ENCODE measurements around the gene CACNA1A.

Gene CACNA1A

DNA sequence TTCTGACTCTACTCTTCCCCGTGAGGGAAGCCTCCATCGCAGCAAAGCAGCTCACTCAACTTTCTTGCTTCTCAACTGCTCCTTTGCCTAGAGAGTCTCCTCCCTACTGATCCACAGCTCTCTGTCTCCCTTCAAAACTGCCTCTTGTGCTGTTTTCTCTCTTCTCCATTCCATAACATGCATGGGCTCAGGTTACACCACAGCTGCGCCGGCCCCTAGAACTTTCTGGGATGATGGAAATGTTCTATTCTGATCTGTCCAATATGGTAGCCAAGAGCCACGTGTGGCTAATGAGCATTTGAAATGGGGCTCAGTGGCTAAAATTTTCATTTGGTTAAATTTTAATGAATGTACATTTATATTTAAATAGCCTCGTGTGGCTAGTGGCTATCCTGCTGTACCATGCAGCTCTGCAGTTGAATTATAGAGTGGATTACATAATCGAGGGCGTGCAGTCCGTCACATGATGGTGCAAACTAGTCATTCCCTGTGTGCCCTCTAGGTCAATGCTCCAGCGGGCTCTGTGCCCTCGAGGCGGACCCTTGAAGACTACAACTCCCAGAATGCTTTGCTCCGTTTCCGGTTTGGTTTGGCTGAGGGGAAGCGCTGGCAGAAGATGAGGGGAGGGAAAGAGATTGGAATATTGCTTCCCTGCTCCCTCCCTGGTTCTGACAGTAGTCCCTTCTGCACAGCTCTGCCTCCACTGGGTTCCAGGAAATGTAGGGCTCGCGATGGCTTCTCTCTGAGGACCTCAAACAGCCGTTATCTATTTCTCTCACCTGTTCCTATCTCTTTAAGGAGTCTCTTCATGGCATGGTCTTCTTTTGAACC, 109.8 kb downstream of the CACNA1A start:
- no peaks in the 10 kb centered on the region for H3K36me3 ChIP-seq (replicated peaks)
- H3K27me3 ChIP-seq (replicated peaks): no peaks in the 10 kb centered on the region
- H3K4me3 ChIP-seq (ENCODE audit: low read depth, low read length): no peak overlapping the region
- no peak overlapping the region for H3K27ac ChIP-seq
- in situ Hi-C loops (cut with HindIII; ENCODE audit: low pct_ligation_motif_present, low sequenced_read_pairs): no loop called here
- peak; percentile 41 for DNase-seq
- TF ChIP-seq, protein P1, sequence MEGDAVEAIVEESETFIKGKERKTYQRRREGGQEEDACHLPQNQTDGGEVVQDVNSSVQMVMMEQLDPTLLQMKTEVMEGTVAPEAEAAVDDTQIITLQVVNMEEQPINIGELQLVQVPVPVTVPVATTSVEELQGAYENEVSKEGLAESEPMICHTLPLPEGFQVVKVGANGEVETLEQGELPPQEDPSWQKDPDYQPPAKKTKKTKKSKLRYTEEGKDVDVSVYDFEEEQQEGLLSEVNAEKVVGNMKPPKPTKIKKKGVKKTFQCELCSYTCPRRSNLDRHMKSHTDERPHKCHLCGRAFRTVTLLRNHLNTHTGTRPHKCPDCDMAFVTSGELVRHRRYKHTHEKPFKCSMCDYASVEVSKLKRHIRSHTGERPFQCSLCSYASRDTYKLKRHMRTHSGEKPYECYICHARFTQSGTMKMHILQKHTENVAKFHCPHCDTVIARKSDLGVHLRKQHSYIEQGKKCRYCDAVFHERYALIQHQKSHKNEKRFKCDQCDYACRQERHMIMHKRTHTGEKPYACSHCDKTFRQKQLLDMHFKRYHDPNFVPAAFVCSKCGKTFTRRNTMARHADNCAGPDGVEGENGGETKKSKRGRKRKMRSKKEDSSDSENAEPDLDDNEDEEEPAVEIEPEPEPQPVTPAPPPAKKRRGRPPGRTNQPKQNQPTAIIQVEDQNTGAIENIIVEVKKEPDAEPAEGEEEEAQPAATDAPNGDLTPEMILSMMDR (IDR thresholded peaks at IDR 0.05; ENCODE audit: low read depth, low read length, missing control alignments): no peak

DNA sequence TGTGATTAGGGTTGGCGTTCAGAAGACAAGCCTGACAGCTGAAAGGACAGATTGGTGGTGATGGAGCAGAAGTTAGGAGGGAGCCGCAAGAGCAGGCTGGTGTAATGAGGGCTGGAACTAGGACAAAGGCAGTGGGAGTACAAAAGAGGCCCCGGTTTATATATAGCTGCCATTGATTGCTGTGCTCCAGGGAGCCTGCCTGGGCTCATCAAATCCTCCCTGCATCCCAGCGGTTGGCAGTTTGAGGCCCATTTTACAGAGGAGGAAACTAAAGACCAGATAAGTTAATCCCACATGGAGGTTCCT, 123.7 kb downstream of the CACNA1A start:
- in situ Hi-C loops (cut with HindIII; ENCODE audit: low pct_ligation_motif_present, low sequenced_read_pairs): no loop called here
- Histone ChIP-seq H3K4me3 (ENCODE audit: low read depth, low read length) (no peak overlapping the region), H3K27me3 (replicated peaks) (no peaks in the 10 kb centered on the region), H3K27ac (no peak overlapping the region), H3K36me3 (replicated peaks) (no peaks in the 10 kb centered on the region)
- no peak for DNase-seq
- TF ChIP-seq, protein P1 (IDR thresholded peaks at IDR 0.05; ENCODE audit: low read depth, low read length, missing control alignments): no peak

DNA sequence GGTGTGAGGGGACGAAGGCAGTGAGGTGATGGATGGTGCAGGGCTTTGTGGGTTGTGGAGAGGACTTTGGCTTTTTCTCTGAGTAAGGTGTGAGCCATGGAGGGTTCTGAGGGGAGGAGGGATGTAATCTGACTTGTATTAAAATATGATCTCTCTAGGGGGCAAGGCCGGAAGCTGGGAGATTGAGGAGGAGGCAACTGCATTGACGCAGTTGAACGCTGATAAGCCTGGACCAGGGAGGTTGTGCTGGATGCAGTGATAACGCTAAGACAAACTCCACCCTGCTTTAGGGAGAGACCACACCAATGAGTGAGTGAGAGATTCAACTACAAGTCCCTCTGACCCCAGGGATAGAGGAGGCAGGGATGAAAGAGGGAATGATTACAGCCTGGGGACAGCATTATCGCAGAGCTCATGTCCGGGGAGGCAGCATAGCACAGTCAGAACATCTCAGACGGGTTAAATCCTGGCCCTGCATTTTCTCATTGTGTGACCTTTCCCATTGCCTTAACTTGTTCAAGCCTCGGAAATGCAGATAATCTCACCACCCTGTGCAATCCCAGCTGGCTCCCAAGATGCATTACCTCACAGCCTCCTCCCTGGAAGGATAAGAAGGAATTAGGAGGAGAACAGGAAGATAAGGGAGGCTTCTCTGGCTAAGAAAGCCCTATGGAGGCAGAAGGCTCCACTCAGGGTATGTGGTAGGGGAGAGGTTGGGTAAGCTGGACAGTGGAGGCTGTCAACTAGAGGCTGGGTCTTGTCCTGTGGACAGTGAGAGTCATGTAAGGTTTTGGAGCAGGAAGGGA, 124.2 kb downstream of the CACNA1A start:
- Histone ChIP-seq H3K4me3 (ENCODE audit: low read depth, low read length) (no peak overlapping the region), H3K27ac (no peak overlapping the region), H3K27me3 (replicated peaks) (no peaks in the 10 kb centered on the region), H3K36me3 (replicated peaks) (no peaks in the 10 kb centered on the region)
- DNase-seq: no peak
- in situ Hi-C loops (cut with HindIII; ENCODE audit: low pct_ligation_motif_present, low sequenced_read_pairs): no loop called here
- TF ChIP-seq, protein P1 (IDR thresholded peaks at IDR 0.05; ENCODE audit: low read depth, low read length, missing control alignments): no peak

DNA sequence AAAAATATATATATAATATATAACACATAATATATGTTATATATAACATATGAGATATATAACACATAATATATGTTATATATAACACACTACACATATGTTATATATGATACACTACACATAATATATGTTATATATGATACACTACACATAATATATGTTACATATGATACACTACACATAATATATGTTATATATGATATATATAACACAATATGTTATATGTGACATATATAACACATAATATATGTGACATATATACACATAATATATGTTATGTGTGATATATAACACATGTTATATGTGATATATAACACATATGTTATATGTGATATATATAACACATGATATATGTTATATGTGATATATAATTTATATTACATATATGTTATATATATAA, 129.7 kb downstream of the CACNA1A start:
- Histone ChIP-seq H3K27me3 (replicated peaks) (no peaks in the 10 kb centered on the region), H3K27ac (no peak overlapping the region), H3K4me3 (ENCODE audit: low read depth, low read length) (no peak overlapping the region), H3K36me3 (replicated peaks) (no peaks in the 10 kb centered on the region)
- TF ChIP-seq, protein P1 (IDR thresholded peaks at IDR 0.05; ENCODE audit: low read depth, low read length, missing control alignments): no peak
- DNase-seq: no peak
- in situ Hi-C loops (cut with HindIII; ENCODE audit: low pct_ligation_motif_present, low sequenced_read_pairs): no loop called here

DNA sequence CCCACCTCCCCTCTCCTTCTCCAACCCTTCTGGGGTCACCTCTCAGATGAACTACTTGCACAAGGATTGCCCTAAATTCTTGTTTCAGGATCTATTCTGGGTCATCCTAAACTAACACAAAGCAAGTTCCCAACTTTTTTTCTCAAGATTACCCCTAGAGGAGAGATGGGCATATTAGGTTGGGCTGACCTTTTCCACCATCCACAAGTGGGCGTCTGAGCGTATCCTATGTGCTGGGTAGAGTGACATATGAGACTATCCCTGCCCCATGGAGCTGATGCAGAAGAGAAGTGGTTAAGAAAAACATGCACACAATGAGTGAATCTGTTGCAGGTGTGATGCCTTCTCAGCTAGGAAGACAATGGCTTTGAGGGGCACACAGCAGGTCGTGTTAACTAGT, 132.7 kb downstream of the CACNA1A start:
- in situ Hi-C loops (cut with HindIII; ENCODE audit: low pct_ligation_motif_present, low sequenced_read_pairs): no loop called here
- DNase-seq: no peak
- Histone ChIP-seq H3K4me3 (ENCODE audit: low read depth, low read length) (no peak overlapping the region), H3K27me3 (replicated peaks) (no peaks in the 10 kb centered on the region), H3K36me3 (replicated peaks) (no peaks in the 10 kb centered on the region), H3K27ac (no peak overlapping the region)
- TF ChIP-seq, protein P1 (IDR thresholded peaks at IDR 0.05; ENCODE audit: low read depth, low read length, missing control alignments): no peak

Measured in brain microvascular endothelial cell (primary cell).